Renal cortex interstitium (tissue), 11 donors: ENCODE measurements around the gene FAM193B. TPM values are rescaled to one million over a fixed set of nuclear protein-coding genes. Genes with fewer than 3 reads are reported as not detected.
A peak's percentile ranks its signal among the peaks of the same experiment; 100 is the strongest.

Source experiments
- DNase-seq, 11 donors: peaks; one replicate each; pipeline ENCODE4 v3.0.0-alpha.2; 2013; ENCODE audit warnings: low read depth in 9 of 11, low spot score in 4 of 11; ENCODE audit errors: extremely low read depth in 1 of 11
- polyA plus RNA-seq, 3 donors: library from polyadenylated mRNA; unstranded; fragments of 120-200 nt; gene quantifications; one replicate each; pipeline ENCODE4 v1.2.1, GENCODE V29; 2013; ENCODE audit not compliant: insufficient read length in 3 of 3

FAM193B gene
- polyA plus RNA-seq, 3 donors, result 69.6 to 126 (median 85.4) TPM

DNA sequence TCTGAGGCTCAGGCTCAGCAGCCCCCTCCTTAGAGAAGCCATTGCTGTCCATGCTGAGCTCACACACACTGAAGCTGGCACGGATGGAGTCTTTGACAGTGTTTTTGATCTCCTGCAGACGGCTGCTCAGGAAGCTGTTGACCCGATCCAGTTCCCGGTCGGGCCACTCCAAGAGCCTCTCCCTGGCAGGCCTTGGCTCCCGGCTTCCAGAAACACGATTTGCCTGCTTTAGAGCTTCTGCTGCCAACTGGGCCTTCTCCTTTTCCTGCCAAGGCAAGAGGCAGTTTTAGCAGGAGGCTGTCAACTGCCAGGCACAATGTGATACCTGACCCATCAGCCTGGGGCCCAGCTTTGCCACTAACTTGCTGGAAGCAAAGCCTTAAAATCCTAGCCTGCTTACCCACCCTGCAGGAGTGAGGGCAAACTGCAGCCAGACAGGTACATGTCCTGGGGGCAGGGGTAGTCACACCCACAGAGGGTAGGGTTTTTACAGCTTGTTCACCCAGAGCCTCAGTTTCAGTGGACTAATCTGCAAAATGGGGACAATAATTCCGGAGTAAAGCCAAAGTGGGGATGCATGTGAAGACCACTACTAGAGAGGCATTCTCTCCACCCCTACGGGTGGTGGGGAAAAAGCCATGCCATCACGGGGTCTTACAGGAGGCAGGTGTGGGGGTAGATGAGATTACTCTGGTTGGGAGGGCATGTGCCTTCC is 29.3 kb downstream of the FAM193B start:
- DNase-seq, result no peak

DNA sequence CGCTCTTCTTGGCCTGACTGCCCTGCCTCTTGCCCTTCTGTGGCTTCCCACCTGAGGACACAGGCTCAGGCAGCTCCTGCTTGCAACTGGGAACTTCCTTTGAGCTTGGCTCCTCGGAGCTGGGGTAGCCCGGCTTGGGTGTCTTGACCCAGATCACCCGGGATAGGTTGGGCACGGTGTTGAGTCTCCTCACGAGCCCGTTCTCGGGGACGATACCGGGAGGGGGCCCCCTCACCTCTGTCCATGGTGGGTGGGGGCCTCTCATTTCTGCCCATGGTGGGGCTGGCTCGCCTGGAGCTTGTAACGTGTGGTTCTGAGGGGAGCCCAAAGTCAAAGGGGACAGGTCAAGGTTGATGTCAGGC is 29.8 kb downstream of the FAM193B start:
- no peak for DNase-seq

DNA sequence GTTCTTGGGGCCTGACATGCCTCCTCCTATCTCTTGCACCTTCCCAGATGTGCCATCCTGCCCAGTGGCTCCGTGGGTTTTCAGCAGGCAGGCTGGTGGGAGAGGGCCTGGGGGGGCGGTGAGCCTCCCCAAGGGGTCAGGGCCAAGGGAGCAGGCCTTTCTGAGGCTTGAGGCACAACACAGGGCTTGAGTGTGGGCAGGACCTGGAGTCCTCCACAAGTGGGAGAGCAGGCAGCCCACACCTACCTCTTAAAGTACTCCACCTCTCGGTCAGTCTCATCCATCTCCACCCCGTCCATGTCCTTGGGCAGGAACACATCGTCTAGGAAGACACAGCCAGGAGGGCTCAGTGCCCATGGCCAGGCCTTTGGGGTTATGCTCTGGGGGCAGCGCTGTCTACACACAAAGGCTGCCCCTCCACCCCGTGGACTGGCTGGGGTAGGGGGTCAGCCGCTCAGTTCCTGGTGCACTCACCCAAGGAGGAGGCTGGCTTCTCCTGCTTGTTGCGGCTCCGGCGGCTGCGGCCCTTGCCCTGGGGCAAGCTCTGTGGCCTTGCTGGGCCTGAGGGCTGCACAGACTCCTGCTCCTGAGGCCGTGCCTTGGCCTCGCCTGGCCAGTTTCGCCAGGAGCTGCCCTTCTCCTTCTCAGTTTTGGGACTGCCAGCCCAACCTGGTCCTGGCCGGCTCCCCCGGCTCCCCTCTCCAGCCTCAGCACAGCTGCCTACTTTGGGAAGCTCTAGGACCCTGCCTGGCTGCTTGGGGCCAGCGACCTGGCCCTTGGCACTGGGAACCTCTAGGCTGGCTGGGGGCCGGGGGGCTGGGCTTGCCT is 30.4 kb downstream of the FAM193B start:
- DNase-seq, result no peak

DNA sequence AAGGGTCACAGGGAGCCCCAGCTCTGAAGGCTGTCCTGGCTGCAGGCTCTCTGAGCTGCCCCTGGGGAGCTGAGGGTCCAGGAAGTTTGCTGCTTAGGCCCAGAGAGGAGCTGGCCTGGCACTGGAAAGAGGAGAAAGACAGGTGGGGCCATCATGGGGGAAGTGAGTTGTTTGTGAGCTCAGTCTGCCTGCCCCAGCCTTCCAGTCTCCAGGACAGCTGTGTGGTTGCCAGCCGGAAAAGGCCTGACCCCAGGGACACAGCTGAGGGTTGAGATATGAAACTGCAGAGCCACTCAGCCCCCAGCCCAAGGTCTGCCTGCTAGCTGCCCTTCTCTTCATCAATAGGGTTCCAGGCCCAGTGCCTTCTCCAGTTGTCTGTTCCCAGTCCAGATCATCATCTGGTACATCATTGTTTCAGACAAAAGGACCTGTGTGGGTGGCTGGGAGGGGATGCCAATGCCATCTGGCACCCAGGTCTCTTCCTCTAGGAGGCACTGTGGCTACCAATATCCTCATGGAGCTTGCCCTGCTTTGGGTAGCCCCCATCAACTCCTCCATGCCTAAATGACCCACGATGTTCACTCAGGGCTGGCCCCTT is 33.3 kb downstream of the FAM193B start:
- DNase-seq, result no peak

DNA sequence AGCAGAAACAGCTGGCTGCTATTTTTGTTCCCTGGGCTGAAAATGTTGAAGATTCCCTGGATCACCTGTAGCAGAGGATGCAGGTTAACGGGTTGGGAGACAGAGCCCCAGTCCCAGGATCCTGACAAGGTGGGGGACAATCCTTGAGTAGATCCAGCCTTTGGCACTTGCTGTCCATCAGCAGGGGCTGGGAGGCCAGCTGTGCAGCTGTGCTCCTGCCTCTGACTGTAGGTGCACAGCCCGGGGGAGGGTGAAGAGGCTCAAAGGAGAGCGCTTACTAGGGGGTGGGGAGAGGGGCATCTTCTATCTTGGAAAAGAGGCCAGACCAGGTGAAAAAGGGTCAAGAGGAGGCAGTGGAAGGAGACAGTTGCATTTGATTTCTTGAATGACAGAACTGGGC is 34.1 kb downstream of the FAM193B start:
- DNase-seq, result no peak

DNA sequence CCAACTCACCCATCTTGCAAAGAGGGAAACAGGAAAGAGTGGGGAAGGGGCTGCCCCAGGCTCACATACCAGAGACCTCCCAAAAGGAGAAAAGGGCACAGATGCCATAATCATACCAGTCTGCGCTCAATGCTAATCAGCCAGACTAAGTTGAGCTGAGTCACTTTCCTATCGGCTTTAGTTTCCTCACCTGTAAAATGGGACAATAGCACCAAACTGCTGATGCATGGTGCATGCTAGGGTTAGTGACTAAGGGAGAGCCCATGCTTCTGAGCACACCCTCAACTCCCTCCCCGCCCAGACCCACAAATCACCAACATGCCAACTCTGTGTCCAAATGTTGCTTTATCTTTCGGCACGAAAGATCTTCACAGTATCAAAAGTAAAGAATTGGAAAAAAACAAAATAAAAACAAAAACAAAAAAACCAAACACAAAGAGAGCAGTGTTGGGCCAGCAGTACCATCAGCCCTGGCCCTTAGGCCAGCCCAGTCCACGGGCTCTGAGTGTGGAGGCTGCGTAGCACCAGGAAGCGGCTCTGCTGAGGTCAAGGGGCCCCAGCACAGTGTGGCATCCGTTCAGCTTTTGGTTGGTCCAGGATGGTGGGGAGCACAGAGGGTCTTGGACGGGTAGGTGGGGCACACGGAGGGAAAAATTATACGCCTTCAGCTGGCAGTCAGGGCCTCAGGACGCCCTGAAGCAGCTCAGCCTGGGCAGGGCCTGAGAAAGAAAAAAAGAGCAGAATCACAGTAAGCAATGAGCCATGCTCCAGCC is 34.7 kb downstream of the FAM193B start:
- no peak for DNase-seq

DNA sequence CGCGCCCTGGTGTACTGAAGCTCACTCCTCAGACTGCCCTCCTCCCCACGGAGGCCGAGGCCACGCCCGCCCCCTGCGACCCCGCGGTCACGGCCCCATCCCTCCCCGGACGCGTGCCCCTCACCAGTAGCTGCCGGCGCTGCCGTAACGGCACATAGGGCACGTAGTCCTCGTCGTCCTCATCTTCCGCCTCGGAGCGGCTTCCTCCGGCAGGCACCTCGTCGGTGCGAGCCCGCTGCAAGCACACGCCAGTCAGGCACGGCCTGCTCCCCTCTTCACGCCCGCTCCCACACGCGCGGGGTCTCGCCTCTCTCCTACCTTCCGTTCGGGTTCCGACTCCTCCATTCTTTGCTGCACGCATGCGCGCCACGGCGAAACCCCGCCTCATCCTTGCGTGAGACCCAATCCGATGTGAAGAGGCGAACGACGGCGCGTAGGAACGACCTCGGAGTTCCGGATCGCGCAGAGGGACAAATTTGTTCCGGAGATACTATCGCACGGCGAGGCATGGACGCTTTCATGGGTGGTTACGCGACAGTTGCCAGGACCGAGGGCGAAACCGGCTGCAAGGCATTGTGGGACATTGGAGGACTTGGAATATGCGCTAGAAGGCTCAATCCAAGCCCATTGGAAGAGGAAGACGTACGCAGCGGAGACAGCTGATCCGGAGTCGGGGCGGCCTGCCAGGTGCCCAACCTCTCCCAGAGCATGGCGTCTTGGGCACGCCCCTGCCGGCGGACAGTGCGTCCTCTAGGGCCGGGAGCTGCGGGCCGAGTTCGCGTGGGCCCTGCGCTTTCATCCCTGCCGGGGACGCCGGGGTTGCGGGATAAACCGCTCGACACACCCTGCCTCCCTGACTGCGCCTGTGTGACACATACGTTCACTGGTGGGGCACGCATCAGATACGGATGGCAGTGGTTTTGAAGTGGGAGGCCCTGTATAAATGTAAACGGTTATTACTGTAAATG is 37.5 kb downstream of the FAM193B start, which contains the start of gene DDX41:
Gene DDX41 (minus strand): TSS at position 361 of the 968 bp plus-strand sequence. CDS start 16 bp downstream, at position 345.
- DNase-seq, result peak; percentile 94 to 98 (median 97)

DNA sequence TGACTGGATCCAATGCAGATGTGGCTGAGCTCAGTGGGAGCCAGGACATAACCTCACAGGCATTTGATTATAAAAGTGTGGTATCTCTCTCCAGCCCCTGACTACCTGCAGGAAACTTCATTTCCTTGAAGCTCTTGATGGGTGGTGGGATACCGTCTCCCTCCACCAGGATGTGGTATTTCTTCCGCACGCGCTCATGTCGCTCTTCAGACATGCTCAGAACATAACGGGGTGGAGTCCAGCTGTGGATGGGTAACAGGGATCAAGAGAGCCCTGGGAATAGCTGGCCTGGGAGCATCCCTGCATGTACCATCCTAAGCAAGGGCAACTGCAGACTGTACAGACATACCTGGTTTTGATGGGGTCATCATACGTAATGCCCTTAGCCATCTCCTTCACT is 38.8 kb downstream of the FAM193B start:
- DNase-seq, result no peak

DNA sequence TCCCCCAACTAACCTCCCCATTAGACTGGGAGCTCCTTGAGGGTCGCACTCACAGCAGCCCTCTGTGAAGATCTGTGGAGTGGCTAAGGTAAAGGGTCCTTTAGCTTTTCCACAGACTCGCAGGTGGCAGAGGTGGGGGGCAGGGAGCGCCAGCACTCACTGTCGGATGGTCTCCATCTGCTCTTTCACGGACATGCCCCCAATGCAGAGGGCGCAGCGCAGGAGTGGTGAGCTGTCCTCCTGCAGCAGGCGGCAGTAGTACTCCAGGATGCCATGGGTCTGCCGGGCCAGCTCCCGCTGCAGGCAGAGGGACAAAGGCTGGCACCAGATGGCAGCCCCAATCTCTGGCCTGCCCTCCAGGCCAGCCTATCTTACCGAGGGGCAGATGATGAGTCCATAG is 39.8 kb downstream of the FAM193B start:
- no peak for DNase-seq

DNA sequence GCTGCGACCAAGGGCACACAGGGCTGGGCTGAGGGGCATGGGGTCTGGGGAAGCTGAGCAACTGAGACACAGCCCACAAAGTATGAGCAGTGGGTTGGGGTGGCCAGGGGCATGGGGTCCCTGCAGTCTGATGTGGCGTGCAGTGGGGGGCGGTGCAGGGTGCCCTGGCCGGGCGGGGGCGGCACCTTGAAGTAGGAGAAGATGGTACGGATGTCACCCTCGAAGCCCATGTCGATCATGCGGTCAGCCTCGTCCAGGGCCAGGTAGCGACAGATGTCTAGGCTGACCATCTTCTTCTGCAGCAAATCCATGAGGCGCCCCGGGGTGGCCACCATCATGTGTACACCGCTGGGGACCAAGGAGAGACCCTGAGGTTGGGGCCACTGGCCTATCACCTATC is 40.9 kb downstream of the FAM193B start:
- no peak for DNase-seq

DNA sequence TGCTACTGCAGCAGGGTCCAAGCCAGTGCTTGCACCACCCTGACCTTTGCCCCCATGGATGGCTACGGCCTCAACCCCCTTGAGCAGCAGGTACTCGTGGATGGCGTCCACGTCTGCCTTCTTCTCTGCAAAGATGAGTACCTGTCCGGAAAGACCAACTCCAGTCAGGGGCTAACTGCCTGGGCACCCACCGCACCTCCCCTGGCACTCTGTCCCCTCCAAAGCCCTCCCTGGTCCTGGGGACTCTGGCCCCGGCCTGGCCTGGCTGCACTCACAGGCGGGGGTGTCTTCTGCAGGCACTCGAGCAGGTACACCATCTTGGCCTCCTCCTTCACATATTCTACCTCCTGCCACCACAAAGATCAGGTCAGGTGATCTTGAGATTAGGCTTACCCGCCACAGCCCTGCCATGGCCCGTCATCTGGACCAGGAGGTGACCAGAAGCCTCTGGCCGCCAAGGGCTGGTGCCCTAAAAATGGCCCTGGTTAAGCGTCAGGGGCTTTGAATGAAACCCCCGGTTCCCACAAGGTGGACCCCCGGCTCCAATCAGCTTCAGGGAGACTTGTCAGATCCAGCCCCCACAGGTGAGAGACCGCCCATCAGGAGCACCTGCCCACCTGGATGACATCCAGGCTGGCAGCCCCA is 41.5 kb downstream of the FAM193B start:
- DNase-seq, result no peak

DNA sequence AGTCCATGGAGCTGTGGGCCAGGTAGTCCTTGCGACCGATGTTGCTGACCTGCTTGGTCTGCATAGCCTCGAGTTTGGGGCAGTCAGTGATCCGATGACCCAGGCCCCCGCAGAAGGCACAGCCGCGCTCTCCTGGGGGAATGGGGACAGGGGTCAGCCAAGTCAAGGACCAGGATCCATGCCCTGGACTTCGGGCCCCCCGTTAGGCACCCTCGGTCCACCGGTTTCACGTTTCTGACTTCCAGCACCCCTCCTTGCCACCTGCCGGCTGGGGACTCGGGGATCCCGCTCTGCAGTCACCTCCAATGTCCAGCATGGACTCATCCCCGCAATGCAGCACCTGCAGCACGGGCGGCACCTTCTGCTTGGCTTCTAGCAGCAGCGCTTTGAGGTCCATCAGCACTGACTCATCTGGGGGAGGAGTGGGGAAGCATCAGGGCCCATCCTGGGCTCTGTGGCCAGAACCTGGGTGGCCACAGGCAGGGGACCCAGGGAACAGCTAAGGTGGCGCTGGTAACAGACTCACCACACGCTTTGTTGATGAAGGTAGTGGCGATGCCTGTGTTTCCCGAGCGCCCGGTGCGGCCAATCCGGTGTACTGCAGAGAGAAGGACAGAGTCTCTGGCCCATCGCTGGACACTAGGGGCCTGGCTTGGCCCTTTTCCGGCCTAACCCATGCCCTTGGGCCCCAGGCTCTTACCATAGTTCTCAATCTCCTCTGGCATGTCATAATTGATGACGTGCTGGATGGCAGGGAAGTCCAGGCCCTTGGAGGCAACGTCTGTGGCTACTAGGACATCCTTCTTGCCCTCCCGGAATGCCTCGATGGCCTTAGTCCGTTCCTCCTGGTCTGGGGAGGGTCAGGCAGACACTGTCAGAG is 42.3 kb downstream of the FAM193B start:
- DNase-seq, result no peak

DNA sequence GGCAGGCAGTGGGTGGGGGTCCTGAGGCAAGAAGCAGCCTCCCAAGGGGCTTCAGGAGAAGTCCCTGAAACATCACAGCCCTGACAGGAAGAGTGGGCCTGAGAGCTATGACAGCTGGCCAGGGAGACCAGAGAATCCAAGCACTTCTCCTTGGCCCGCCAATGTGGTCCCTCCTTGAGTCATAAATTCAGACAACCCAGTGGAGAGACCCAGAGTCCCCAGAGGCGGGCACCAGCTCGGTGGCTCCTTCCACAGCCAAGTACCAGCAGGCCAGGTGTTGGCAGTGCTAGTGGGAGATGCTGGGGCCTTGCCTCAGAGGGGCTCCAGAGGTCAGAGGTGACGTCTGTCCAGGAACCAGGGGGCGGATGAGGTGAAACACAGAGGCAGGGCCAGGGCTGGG is 43.2 kb downstream of the FAM193B start:
- DNase-seq, result no peak

DNA sequence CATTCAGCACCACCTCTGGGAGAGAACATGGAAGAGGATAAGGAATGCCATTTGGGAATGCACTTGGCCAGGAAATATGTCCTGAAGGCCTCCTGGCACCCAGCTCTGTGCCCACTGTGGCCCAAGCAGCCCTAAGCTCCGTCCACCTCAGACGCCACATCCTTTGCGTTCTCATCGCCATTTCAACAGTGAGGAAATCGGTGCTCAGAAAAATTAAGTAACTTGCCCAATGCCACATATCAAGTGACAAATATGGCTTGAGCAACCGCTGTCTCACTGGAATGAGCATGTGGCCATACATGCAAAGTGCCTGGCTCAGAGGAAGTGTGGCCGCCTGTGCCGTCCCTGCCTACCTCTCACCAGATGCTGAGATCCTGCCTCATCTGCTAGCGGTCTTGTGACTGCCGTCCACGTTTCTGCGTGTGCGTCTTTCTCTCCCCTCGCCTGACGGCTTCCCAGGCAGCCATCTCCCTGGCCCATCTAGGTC is 43.8 kb downstream of the FAM193B start:
- no peak for DNase-seq

DNA sequence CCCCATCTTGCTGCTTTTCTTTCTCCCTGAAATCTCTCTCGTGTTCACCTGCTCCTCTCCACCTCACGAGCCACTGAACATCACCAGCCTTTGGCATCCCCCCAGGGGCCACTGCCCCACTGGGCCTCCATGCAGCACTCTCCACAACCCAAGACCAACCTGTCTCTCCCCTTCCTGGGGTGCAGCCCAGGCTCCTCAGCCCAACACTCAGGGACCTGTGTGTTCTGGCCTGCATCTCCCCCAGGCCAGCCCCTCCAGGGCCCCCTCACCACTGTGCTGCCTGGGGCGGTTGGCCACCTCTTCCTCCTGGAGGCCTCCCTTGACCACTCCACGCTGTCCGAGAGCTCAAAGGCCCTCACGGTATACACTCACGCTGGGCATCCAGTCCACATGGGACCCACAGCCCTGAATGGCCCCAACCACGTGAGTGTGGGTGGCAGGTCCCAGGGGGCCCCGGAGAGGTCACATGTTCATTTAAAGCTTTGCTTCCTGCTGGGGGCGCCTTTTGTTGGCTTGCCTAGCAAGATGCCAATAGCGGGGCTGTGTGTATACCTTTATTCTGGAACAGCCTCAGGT is 44.3 kb downstream of the FAM193B start:
- no peak for DNase-seq

DNA sequence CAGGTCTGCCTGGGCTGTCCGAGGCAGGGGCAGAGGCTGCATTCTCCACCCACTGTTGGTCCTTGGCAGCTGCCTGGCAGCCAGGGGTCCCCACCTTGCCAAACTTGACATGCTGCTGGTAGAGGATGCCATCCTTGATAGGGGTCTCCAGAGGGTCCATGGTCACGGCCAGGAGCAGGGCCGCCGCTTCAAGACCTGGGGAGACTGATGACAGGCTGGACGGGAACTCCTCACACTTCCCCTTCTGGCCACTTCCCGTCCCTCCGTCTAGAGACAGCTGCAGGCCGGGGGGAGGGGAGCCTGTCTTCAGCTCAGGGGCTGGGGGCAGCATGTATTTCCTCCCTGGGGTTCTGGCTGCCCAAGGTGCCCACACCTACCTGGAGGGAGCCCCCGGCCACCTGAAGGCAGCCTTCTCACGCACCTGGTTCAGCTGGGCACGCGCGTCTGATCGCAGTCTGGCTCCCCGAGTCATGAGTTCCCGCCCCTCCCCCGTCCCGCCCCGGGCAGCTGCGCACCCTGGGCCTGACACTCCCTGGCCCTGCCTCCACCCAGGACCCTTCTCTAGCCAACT is 44.9 kb downstream of the FAM193B start, which contains the start of gene DOK3:
Gene DOK3 (minus strand): TSS at position 446 of the 571 bp plus-strand sequence. CDS start 286 bp downstream, at position 160.
- no peak for DNase-seq
